PFSK-1 (cell line): Measurements from ENCODE around the gene DIAPH2.

Experiments
- FOXP2 ChIP-seq: optimal IDR thresholded peaks from 2 replicates; pipeline ENCODE3; 2011; ENCODE audit warnings: borderline replicate concordance, control low read depth, inconsistent platforms; ENCODE audit not compliant: insufficient read depth; ENCODE audit errors: extremely low read length, extremely low read depth
- POLR2AphosphoS5 ChIP-seq: IDR thresholded peaks from 2 replicates; pipeline ENCODE4 v1.6.1; 2012; ENCODE audit warnings: low read depth, mild to moderate bottlenecking, control low read depth, low read length, moderate library complexity
- SIN3A ChIP-seq: IDR thresholded peaks from 2 replicates; pipeline ENCODE4 v1.6.1; 2012; ENCODE audit warnings: mild to moderate bottlenecking, low read length, moderate library complexity, borderline replicate concordance; ENCODE audit not compliant: insufficient read depth
- TAF1 ChIP-seq: IDR thresholded peaks from 2 replicates; pipeline ENCODE4 v1.6.1; 2012; ENCODE audit warnings: low read length, control low read depth, borderline replicate concordance; ENCODE audit not compliant: insufficient read depth
- TF ChIP-seq, protein P1 (sequence below), 2 experiments: IDR thresholded peaks; 2 replicates each; pipeline versions ENCODE4 v1.6.1 to v1.8.0; 2011 to 2012; ENCODE audit warnings: low read depth in 2 of 2, low read length in 2 of 2, control low read depth in 1 of 2, inconsistent platforms in 1 of 2, mild to moderate bottlenecking in 1 of 2, moderate library complexity in 1 of 2; ENCODE audit not compliant: insufficient read depth in 1 of 2

The DIAPH2 gene

DNA sequence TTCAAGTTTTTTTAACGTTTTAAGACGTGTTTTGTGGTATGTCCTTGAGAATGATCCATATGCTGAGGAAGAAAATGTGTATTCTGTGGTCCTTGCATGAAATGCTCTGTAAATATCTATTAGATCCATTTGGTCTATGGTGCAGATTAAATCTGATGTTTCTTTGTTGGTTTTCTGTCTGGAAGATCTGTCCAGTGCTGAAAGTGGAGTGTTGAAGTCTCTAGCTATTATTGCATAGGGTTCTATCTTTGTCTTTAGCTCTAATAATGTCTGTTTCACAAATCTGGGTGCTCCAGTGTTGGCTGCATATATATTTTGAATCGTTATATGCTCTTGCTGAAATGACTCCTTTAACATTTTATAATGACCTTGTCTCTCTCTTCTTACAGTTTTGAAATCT, 321.5 kb downstream of the DIAPH2 start:
- TF ChIP-seq, protein P1, sequence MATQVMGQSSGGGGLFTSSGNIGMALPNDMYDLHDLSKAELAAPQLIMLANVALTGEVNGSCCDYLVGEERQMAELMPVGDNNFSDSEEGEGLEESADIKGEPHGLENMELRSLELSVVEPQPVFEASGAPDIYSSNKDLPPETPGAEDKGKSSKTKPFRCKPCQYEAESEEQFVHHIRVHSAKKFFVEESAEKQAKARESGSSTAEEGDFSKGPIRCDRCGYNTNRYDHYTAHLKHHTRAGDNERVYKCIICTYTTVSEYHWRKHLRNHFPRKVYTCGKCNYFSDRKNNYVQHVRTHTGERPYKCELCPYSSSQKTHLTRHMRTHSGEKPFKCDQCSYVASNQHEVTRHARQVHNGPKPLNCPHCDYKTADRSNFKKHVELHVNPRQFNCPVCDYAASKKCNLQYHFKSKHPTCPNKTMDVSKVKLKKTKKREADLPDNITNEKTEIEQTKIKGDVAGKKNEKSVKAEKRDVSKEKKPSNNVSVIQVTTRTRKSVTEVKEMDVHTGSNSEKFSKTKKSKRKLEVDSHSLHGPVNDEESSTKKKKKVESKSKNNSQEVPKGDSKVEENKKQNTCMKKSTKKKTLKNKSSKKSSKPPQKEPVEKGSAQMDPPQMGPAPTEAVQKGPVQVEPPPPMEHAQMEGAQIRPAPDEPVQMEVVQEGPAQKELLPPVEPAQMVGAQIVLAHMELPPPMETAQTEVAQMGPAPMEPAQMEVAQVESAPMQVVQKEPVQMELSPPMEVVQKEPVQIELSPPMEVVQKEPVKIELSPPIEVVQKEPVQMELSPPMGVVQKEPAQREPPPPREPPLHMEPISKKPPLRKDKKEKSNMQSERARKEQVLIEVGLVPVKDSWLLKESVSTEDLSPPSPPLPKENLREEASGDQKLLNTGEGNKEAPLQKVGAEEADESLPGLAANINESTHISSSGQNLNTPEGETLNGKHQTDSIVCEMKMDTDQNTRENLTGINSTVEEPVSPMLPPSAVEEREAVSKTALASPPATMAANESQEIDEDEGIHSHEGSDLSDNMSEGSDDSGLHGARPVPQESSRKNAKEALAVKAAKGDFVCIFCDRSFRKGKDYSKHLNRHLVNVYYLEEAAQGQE (IDR thresholded peaks at IDR 0.05; ENCODE audit: insufficient read depth in 1 of 2, low read depth in 2 of 2, low read length in 2 of 2): peak in 1 of 2 experiments; percentile 80; a peak in 2 of 4 replicates
- no peak for TF ChIP-seq TAF1

DNA sequence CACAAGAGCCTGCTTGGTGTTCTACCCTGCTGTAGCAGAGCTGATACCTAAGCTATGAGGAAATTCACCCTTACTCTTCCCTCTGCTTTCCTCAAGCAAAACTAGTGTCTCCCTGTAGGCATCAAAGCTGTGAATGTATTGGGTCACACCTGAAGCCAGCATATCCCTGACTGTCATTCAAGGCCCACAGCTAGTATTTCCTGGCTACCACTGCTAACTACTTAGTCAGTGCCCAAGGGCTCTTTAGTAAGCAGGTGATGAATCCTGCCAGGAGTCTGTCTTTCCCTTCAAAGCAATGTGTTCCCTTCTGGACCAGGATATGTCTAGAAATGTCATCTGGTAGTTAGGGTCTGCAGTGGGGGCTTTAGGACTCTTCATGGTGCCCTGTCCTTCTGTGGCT, 324.7 kb downstream of the DIAPH2 start:
- TF ChIP-seq TAF1: no peak
- no peak for TF ChIP-seq POLR2AphosphoS5
- TF ChIP-seq, protein P1 (IDR thresholded peaks at IDR 0.05; ENCODE audit: insufficient read depth in 1 of 2, low read depth in 2 of 2, low read length in 2 of 2): no peak
- TF ChIP-seq SIN3A: no peak
- TF ChIP-seq FOXP2: no peak

DNA sequence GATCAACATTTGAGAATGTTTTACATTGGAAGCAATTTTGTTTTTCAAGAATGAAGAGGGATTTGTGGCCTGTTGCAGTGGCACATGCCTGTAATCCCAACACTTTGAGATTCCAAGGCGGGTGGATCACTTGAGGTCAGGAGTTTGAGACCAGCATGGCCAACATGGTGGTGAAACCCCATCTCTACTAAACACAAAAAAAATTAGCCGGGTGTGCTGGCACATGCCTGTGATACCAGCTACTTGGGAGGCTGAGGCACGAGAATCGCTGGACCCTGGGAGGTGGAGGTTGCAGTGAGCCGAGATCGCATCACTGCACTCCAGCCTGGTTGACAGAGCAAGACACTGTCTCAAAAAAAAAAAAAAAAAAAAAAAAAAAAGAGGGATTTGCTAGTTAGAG, 326.9 kb downstream of the DIAPH2 start:
- TF ChIP-seq FOXP2: no peak
- TF ChIP-seq SIN3A: no peak
- TF ChIP-seq, protein P1 (IDR thresholded peaks at IDR 0.05; ENCODE audit: insufficient read depth in 1 of 2, low read depth in 2 of 2, low read length in 2 of 2): no peak
- TF ChIP-seq POLR2AphosphoS5: no peak

DNA sequence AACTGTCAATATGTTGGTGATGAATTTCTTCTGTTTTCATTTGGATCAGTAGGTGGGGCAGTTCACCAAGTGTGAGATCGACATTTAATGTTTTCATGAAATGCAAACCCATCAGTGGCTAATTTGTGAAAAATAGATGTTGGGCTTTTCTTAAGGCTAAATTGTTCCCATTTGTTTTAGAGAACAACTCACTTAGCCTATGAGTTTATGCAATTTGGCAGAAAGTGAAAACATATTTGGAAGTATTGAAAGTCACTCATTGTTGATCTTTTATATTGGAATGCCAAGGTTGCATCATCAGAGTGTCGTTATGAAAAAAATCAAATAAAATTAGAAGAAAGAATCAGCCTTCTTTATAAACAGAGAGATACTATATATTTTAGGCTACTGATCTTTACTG, 331.5 kb downstream of the DIAPH2 start:
- TF ChIP-seq, protein P1 (IDR thresholded peaks at IDR 0.05; ENCODE audit: insufficient read depth in 1 of 2, low read depth in 2 of 2, low read length in 2 of 2): no peak
- TF ChIP-seq POLR2AphosphoS5 (no peak), TAF1 (no peak), FOXP2 (no peak), SIN3A (no peak)

DNA sequence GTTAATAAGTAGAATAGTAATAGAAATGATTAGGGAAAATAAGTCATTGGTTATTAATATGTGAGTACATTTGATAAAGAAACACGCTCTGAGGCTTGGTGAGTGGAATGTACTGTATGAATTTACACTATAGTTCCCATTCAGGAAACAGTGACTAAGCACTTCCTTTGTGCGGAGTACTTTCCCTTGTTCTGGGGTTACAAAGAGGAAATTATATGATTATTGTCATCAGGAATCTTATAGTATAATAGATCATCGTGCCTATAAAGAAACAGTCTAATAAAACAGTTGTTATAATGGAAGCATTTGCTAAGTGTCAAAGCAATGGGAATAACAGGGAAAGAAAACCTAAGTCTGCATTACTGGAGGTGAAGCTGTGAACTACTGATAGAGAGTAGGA, 337.0 kb downstream of the DIAPH2 start:
- TF ChIP-seq FOXP2 (no peak), POLR2AphosphoS5 (no peak), TAF1 (no peak), SIN3A (no peak)
- TF ChIP-seq, protein P1 (IDR thresholded peaks at IDR 0.05; ENCODE audit: insufficient read depth in 1 of 2, low read depth in 2 of 2, low read length in 2 of 2): no peak
